Stimulated activated CD4-positive, alpha-beta T cell treated with anti-CD3 and anti-CD28 coated beads, TNF-alpha, amount 100 ng/mL, for 1 hour (primary cell): ENCODE data around the gene ALDH1L1.

Experiments used
- DNase-seq, 3 donors: peaks; one replicate each; pipeline ENCODE4 v3.0.0-alpha.2; 2020; ENCODE audit warnings: low read depth in 3 of 3, low spot score in 1 of 3

Gene ALDH1L1

GRCh38 chr3:126119976-126120375 is 60.4 kb downstream of the ALDH1L1 start:
- no peak for DNase-seq

- DNase-seq = no peak
Observed at GRCh38 chr3:126119008-126119675, 61.2 kb downstream of the ALDH1L1 start.

- no peak for DNase-seq
Observed at GRCh38 chr3:126118591-126118990, 61.8 kb downstream of the ALDH1L1 start.

GRCh38 chr3:126117786-126118185 is 62.6 kb downstream of the ALDH1L1 start:
- DNase-seq = no peak

GRCh38 chr3:126117212-126117611 is 63.2 kb downstream of the ALDH1L1 start:
- no peak for DNase-seq

GRCh38 chr3:126116526-126116925 is 63.9 kb downstream of the ALDH1L1 start:
- no peak for DNase-seq

GRCh38 chr3:126114443-126115386 is 65.7 kb downstream of the ALDH1L1 start:
- no peak for DNase-seq

- DNase-seq = no peak
Observed at GRCh38 chr3:126113733-126114442, 66.5 kb downstream of the ALDH1L1 start.

GRCh38 chr3:126113238-126113555 is 67.2 kb downstream of the ALDH1L1 start:
- DNase-seq = no peak

- no peak for DNase-seq
Observed at GRCh38 chr3:126112531-126113237, 67.7 kb downstream of the ALDH1L1 start.

GRCh38 chr3:126111566-126112475 is 68.6 kb downstream of the ALDH1L1 start:
- DNase-seq = no peak

GRCh38 chr3:126111126-126111551 is 69.2 kb downstream of the ALDH1L1 start:
- DNase-seq = no peak

GRCh38 chr3:126110431-126111125 is 69.8 kb downstream of the ALDH1L1 start:
- DNase-seq = no peak

- no peak for DNase-seq
Observed at GRCh38 chr3:126109880-126110235, 70.5 kb downstream of the ALDH1L1 start.

GRCh38 chr3:126109146-126109879 is 71.1 kb downstream of the ALDH1L1 start:
- no peak for DNase-seq

- DNase-seq = no peak
Observed at GRCh38 chr3:126108676-126109050, 71.7 kb downstream of the ALDH1L1 start.

- no peak for DNase-seq
Observed at GRCh38 chr3:126107957-126108675, 72.3 kb downstream of the ALDH1L1 start.

GRCh38 chr3:126107203-126107939 is 73.0 kb downstream of the ALDH1L1 start:
- no peak for DNase-seq
